ENCODE data around the gene HMMR.
"Not testable (repeated sequence)": the region's sequence is repeated elsewhere in the genome, so short reads cannot be mapped to it uniquely, and the experiment has no call there.

The HMMR gene

DNA sequence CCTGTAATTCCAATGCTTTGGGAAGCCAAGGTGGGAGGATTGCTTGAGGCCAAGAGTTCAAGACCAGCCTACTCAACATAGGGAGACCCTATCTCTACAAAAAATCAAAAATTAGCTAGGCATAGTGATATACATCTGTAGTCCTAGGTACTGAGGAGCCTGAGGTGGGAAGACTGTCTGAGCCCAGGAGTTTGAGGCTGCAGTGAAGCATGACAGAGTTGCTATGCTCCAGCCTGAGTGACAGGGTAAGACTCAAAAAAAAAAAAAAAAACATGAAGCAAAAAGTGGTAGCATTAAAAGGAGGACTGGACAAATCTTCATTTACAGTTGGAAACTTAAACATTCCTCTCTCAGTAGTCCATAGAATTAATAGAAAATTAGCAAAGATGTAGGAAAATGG is 13.2 kb upstream of the HMMR start:
- Histone ChIP-seq H3K9me3 (ENCODE audit: control insufficient read depth, insufficient read depth, low read length) (no peaks in the 10 kb centered on the region; the same call in 1 of the 2 replicates), H3K36me3 (ENCODE audit: insufficient read depth, low read length) (peaks cover 17% of the 10 kb centered on the region), H3K9ac (ENCODE audit: low read depth, low read length) (no peak overlapping the region), H3K4me1 (ENCODE audit: insufficient read depth, low read length) (no peaks in the 10 kb centered on the region)

DNA sequence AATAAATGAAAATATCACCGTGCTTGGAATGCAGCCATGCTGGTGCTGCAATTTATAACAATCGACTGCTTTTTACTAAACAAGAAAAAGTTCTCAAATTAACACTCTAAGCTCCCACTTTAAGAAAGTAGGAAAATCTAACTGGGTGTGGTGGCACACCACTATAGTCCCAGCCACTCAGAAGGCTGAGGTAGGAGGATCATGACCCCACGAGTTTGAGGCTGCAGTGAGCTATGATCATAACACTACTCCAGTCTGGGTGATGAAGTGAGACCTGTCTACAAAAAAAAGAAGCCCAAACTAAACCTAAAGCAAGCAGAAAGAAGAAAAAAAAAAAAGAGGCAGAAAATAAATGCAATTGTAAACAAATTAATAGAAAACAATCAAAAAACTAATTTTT is 12.6 kb upstream of the HMMR start:
- Histone ChIP-seq H3K4me1 (ENCODE audit: insufficient read depth, low read length) (no peaks in the 10 kb centered on the region), H3K36me3 (ENCODE audit: insufficient read depth, low read length) (peaks cover 15% of the 10 kb centered on the region), H3K9me3 (ENCODE audit: control insufficient read depth, insufficient read depth, low read length) (no peaks in the 10 kb centered on the region; the same call in 1 of the 2 replicates), H3K9ac (ENCODE audit: low read depth, low read length) (no peak overlapping the region)

DNA sequence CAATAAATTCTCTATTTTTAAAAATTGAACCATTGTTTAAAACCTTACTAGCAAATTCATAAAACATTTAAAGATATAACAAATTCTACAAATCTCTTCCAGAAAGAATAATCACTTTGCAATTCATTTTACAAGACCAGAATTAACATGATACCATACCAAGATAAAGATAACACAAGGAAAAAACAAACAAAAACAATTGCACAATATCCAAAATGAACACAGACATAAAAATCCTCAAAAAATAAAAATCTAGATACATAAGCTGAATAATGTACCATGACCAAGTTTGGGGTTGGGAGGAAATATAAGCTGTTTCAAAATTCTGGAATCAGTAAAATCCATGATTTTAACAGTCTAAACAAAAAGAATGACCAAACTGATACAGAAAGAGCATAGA is 11.9 kb upstream of the HMMR start:
- Histone ChIP-seq H3K9me3 (ENCODE audit: control insufficient read depth, insufficient read depth, low read length) (no peaks in the 10 kb centered on the region; the same call in 1 of the 2 replicates), H3K36me3 (ENCODE audit: insufficient read depth, low read length) (peaks cover 13% of the 10 kb centered on the region), H3K4me1 (ENCODE audit: insufficient read depth, low read length) (no peaks in the 10 kb centered on the region), H3K9ac (ENCODE audit: low read depth, low read length) (no peak overlapping the region)

DNA sequence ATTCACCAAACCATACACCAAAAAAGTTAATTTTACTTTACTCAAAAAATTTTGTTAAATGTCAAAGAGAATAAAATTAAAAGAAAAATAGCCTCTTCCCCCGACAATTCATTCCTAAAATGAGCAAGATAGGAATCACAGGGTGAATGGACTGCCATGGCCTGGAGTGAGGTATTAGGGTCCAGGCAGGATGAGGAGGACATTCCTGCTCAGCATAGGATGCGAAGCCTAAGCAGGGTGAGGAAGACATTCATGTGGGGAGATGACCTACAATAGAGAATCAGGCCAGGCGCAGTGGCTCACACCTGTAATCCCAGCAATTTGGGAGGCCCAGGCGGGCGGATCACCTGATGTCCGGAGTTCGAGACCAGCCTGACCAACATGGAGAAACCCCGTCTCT is 8.9 kb upstream of the HMMR start:
- Histone ChIP-seq H3K36me3 (ENCODE audit: insufficient read depth, low read length) (peaks cover 15% of the 10 kb centered on the region), H3K9me3 (ENCODE audit: control insufficient read depth, insufficient read depth, low read length) (no peaks in the 10 kb centered on the region; the same call in 1 of the 2 replicates), H3K9ac (ENCODE audit: low read depth, low read length) (no peak overlapping the region), H3K4me1 (ENCODE audit: insufficient read depth, low read length) (no peaks in the 10 kb centered on the region)

DNA sequence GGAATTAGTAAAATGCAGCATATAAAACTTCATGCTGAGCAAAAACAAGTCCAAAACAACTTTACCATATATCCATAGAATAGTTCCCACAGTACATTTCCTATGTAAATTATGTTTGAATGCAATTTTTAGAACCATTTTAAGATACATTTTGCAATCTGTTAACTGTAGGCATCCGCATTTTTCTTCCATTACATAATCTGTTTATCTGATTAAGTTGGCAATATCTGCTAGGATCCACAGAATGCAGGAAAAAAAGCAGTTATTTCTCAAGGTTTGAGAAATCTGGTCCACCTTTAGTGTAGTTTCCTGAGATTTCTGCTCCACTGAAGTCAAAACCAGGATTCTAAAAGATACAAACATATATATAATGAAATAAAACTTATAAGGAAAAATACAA is 6.7 kb upstream of the HMMR start:
- Histone ChIP-seq H3K4me1 (ENCODE audit: insufficient read depth, low read length) (no peaks in the 10 kb centered on the region), H3K9me3 (ENCODE audit: control insufficient read depth, insufficient read depth, low read length) (no peaks in the 10 kb centered on the region), H3K9ac (ENCODE audit: low read depth, low read length) (no peak overlapping the region), H3K36me3 (ENCODE audit: insufficient read depth, low read length) (peaks cover 6% of the 10 kb centered on the region)

DNA sequence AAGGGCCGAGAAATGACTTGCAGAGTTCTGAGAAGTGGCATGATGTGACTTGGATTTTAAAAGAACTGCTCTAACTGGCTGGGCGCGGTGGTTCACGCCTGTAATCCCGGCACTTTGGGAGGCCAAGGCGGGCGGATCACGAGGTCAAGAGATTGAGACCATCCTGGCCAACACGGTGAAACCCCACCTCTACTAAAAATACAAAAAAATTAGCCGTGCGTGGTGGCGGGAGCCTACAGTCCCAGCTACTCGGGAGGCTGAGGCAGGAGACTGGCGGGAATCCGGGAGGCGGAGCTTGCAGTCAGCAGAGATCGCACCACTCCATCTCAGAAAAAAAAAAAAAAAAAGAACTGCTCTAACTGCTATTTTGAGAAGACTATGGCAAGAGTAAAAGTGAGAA is 5.0 kb upstream of the HMMR start:
- not testable (repeated sequence) for H3K9ac ChIP-seq (ENCODE audit: low read depth, low read length); H3K4me1 ChIP-seq (ENCODE audit: insufficient read depth, low read length); H3K36me3 ChIP-seq (ENCODE audit: insufficient read depth, low read length); H3K9me3 ChIP-seq (ENCODE audit: control insufficient read depth, insufficient read depth, low read length)

DNA sequence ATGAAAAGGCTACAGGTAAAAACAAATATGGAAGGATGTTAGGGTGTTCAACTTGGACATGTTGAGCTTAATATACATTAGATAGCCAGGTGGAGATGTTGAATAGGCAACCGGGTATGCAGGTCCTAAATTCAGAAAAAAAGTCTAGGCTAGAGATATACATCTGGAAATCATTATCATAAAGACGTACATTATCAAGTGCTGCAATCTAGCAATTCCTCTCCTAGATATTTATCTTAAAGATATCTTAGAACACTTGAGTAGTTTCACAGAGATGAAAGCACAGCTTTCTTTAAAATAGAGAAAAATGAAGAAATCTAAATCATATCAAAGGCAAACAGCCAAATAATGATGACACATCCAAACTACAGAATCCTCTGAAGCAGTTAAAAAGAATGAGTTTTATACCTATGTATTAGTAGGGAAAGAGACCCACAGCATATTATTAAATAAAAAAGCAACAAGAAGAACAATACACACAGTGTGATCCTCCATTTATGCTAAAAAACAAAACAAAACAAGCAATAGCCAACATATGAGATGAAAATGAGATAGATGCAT is 4.3 kb upstream of the HMMR start:
- Histone ChIP-seq H3K9me3 (ENCODE audit: control insufficient read depth, insufficient read depth, low read length) (no peaks in the 10 kb centered on the region), H3K4me1 (ENCODE audit: insufficient read depth, low read length) (no peaks in the 10 kb centered on the region), H3K9ac (ENCODE audit: low read depth, low read length) (no peak overlapping the region), H3K36me3 (ENCODE audit: insufficient read depth, low read length) (peaks cover 6% of the 10 kb centered on the region)

DNA sequence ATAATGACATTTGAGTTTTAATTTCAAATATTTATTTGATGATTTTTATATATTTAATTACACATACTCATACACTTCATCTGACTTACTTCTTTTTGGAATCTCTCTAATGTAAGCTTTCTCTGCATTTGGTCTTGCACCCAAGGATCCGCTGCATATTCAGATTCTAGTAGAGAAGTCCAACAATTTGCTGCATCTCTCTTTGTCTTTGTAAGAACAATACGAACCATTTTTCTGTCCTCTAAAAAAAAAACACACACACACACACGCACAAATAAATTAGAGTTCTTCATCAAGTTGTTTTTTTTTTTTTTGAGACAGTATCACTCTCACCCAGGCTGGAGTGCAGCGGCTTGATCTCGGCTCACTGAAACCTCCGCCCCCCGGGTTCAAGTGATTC is 3.6 kb upstream of the HMMR start:
- peaks cover 6% of the 10 kb centered on the region for H3K36me3 ChIP-seq (ENCODE audit: insufficient read depth, low read length)

DNA sequence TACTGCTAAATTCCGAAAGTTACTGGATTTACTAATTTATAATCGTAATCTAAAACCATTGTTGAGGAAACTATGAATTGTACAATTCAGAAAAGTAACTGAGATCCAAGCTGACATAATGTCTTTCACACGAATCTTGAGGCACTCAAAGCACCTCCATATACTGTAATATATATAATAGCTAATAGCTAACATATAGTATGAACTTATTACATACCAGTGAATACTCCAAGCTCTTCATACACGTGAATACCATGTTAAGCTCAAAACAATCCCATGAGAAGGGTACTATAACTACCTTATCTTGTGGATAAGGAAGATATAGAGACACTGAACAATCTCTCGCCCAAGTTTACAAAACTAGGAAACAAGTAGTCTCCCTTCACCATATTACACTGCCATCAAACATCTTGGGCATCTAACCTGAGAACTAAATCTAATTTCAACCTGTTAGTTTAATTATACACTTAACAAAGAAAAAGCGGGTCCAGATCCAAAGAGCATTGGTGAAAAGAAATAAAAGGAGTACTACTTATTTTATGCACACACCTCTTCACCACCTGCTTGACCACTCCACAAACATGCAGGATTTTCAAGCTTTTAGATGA is 1.6 kb upstream of the HMMR start:
- peak overlapping the region; percentile 74 for H3K9ac ChIP-seq (ENCODE audit: low read depth, low read length)
- no peaks in the 10 kb centered on the region for H3K9me3 ChIP-seq (ENCODE audit: control insufficient read depth, insufficient read depth, low read length)
- peaks cover 5% of the 10 kb centered on the region for H3K4me1 ChIP-seq (ENCODE audit: insufficient read depth, low read length)
- H3K36me3 ChIP-seq (ENCODE audit: insufficient read depth, low read length) = peaks cover 2% of the 10 kb centered on the region

More for the DNA sequence above, 3.6 kb upstream of the HMMR start:
- H3K4me1 ChIP-seq (ENCODE audit: insufficient read depth, low read length) = peaks cover under 1% of the 10 kb centered on the region
- H3K9me3 ChIP-seq (ENCODE audit: control insufficient read depth, insufficient read depth, low read length) = no peaks in the 10 kb centered on the region
- H3K9ac ChIP-seq (ENCODE audit: low read depth, low read length) = no peak overlapping the region

DNA sequence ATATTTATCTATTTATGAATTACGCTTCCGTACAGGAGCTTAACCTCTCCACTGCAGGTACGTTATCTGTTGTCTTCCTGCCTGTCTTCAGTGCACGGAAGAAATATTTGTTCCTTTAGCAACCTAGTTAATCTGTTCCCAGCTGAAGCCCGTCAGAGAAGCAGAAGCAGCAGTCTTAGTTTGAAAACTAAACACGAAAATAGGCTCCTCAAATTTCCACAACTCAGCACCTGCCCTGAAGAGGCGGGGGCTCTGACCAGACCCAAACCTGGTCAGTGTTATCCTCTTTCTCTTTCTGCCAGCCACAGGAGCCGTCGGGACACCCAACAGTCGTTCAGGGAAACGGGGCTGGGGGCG is 992 bp upstream of the HMMR start:
- Histone ChIP-seq H3K36me3 (ENCODE audit: insufficient read depth, low read length) (peaks cover 2% of the 10 kb centered on the region), H3K9ac (ENCODE audit: low read depth, low read length) (peak overlapping the region; percentile 74), H3K9me3 (ENCODE audit: control insufficient read depth, insufficient read depth, low read length) (no peaks in the 10 kb centered on the region), H3K4me1 (ENCODE audit: insufficient read depth, low read length) (peaks cover 5% of the 10 kb centered on the region)

DNA sequence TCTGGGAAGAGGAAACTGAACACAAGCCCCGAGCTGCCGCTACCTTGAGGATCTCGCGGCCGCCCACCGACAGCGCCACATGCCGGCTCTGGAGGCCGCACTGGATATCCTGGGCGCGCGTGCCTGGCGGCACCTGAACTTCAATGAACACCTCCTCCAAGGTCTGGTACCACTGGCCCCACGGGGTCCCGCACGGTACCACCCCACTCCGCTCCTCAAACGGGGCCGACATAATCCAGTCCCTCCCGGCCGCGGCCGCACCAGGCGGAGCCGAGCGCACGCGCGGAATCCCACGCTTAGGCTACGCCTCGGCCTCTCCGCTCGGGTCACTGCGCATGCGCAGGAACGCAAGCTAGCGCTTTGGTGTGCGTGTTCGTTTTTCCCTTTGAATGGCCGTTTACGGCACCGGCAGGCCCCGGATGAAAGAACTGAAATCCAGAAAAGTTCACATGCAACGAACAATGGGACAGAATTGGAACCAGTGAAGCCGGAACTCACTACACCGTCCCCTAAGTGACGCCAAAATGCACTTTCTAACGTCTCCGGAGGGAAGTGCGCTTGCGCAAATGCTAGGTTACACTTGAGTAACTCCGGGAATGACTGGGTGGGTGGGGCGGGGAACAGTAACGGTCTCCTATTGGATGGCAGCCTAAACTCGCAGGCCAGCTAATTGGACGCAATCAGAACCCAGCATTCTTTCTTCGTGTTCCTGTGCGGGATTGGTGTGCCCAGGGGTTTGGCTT is 442 bp upstream of the HMMR start, which contains the start of gene NUDCD2:
TSS of gene NUDCD2 (minus strand) at position 284 of the 743 bp plus-strand sequence. CDS start at position 232, 52 bp downstream.
- Histone ChIP-seq H3K9me3 (ENCODE audit: control insufficient read depth, insufficient read depth, low read length) (no peaks in the 10 kb centered on the region), H3K9ac (ENCODE audit: low read depth, low read length) (peak within 1 kb of the TSS; percentile 84), H3K36me3 (ENCODE audit: insufficient read depth, low read length) (peaks cover 2% of the 10 kb centered on the region), H3K4me1 (ENCODE audit: insufficient read depth, low read length) (peaks cover 5% of the 10 kb centered on the region)

DNA sequence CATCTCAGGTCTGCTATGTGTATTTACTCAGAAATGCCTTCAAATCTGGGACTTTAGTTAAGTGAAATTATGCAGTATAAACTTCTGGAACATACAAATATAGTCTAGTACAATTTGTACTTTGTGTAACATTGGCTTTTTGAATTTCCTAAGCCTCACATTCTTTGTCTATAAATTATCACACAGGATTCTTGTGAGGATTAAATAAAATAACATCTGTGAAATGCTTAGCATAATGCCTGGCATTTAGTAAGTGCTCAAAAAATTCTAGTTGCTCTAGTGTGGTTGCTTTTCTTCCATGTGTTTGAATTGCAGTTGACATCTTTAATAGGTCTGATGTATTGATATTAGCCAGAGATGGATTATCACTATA is 2.6 kb downstream of the HMMR start:
- Histone ChIP-seq H3K9ac (ENCODE audit: low read depth, low read length) (no peak overlapping the region), H3K4me1 (ENCODE audit: insufficient read depth, low read length) (peaks cover 5% of the 10 kb centered on the region), H3K9me3 (ENCODE audit: control insufficient read depth, insufficient read depth, low read length) (no peaks in the 10 kb centered on the region), H3K36me3 (ENCODE audit: insufficient read depth, low read length) (no peaks in the 10 kb centered on the region)

DNA sequence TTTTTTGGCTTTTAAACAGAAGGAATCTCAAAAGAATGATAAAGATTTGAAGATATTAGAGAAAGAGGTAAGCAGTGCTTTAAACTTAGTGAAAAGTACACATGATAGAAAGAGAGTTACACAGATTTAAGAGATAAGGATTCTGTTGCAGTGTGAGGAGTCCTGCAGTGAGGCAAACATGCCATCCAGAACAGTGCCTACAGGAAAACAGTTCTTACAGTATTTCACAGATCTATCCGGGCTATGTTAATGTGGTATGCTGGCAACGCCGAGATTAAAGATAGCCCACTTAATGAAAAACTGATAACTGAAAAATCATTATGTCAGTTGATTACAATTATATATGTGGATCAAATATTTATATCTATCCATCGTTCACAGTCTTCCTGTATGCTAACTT is 7.2 kb downstream of the HMMR start:
- Histone ChIP-seq H3K9me3 (ENCODE audit: control insufficient read depth, insufficient read depth, low read length) (no peaks in the 10 kb centered on the region), H3K4me1 (ENCODE audit: insufficient read depth, low read length) (no peaks in the 10 kb centered on the region), H3K9ac (ENCODE audit: low read depth, low read length) (no peak overlapping the region), H3K36me3 (ENCODE audit: insufficient read depth, low read length) (peaks cover 14% of the 10 kb centered on the region)

DNA sequence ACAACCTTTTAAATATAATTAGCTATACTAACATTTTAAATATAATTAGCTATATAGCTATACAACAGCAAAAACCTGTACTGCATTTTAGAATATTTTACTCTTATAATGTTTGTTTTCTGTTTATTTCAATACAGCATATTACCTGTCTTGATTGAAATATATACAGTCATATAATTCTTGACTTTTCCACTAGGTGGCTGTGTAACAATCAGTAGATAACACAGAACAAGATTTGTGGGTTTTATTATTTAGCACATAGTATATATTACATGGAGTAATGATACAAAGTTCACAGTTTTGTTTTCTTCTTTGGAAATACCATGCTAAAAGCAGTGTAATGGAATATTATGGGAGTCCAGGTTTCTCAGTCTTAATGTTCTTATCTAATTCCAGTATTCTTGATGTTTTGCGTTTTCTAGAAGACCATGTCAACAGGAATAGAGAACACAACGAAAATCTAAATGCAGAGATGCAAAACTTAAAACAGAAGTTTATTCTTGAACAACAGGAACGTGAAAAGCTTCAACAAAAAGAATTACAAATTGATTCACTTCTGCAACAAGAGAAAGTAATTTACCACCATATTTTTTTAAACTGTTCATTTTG is 13.3 kb downstream of the HMMR start:
- Histone ChIP-seq H3K4me1 (ENCODE audit: insufficient read depth, low read length) (no peaks in the 10 kb centered on the region), H3K36me3 (ENCODE audit: insufficient read depth, low read length) (peaks cover 16% of the 10 kb centered on the region), H3K9me3 (ENCODE audit: control insufficient read depth, insufficient read depth, low read length) (no peaks in the 10 kb centered on the region), H3K9ac (ENCODE audit: low read depth, low read length) (no peak overlapping the region)

DNA sequence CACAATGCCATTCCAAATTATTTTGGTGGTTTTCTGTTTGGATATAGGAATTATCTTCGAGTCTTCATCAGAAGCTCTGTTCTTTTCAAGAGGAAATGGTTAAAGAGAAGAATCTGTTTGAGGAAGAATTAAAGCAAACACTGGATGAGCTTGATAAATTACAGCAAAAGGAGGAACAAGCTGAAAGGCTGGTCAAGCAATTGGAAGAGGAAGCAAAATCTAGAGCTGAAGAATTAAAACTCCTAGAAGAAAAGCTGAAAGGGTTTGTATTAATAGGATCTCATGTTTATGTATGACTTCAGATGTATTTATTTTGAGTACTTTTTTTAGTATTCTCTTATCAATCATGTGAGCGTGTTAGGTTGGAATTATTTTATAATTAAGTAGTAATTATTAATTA is 15.0 kb downstream of the HMMR start:
- H3K9me3 ChIP-seq (ENCODE audit: control insufficient read depth, insufficient read depth, low read length) = no peaks in the 10 kb centered on the region
- H3K36me3 ChIP-seq (ENCODE audit: insufficient read depth, low read length) = peaks cover 6% of the 10 kb centered on the region; the same call in 1 of the 2 replicates
- no peak overlapping the region for H3K9ac ChIP-seq (ENCODE audit: low read depth, low read length)
- no peaks in the 10 kb centered on the region for H3K4me1 ChIP-seq (ENCODE audit: insufficient read depth, low read length)

Measured in ES-I3 (cell line).